HG02885 (cell line): ENCODE results near the gene HOXD12.

Source experiments
- ATAC-seq: cut with Tn5 transposase; IDR thresholded peaks from one replicate; pipeline ENCODE4 v1.9.1; 2021; ENCODE audit warnings: mild to moderate bottlenecking; ENCODE audit not compliant: unreplicated experiment, poor library complexity

The HOXD12 gene, protein sequence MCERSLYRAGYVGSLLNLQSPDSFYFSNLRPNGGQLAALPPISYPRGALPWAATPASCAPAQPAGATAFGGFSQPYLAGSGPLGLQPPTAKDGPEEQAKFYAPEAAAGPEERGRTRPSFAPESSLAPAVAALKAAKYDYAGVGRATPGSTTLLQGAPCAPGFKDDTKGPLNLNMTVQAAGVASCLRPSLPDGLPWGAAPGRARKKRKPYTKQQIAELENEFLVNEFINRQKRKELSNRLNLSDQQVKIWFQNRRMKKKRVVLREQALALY

GRCh38 chr2:176099728-176100546 is at the start of gene HOXD12:
Gene HOXD12 (plus strand): TSS chr2:176099795. CDS start chr2:176099802, 7 bp downstream.
- ATAC-seq = no peak

GRCh38 chr2:176056406-176056805 is 43.2 kb upstream of the HOXD12 start:
- no peak for ATAC-seq

GRCh38 chr2:176063958-176064357 is 35.6 kb upstream of the HOXD12 start:
- no peak for ATAC-seq

GRCh38 chr2:176066645-176067588 is 32.7 kb upstream of the HOXD12 start:
- no peak for ATAC-seq

DNA sequence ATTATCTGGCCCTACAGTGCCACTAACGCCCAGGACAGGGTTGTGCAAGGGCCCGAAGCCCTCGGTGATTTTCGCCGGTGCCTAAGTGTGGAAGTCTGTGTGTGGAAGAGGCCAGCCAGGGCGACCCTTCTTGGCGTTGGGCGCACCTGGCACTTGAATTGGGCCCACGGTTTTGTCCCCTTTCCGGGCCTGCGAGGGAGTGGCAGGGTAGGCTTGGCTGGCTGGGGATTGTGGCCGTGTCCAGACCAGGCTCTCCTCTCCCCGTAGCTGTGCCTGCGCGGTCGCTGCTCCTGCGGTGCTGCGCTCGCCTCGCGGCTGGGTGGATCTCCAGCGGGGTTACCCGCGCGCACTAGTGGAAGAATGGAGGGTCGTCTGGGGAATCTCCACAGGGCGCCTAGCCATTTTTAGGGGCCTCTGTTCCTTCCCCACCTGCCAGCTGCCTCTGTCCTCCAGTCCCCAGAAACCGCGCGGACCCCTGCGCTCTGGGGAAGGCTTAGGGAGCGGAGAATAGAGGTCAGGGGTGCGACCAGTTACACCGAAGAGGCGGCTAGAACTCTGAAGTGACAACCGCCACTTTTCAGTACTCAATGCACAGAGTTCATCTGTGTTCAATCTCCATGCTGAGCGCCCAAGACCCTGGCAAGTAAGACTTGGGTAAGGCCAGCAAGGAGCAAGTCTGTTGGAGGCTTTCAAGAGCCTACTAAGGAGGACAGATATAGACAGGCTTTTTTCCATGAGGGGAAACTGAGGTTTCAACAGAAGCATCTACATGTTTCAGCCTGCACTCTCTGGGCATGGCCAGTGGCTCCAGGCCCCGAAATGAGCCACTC is 31.8 kb upstream of the HOXD12 start:
- no peak for ATAC-seq

DNA sequence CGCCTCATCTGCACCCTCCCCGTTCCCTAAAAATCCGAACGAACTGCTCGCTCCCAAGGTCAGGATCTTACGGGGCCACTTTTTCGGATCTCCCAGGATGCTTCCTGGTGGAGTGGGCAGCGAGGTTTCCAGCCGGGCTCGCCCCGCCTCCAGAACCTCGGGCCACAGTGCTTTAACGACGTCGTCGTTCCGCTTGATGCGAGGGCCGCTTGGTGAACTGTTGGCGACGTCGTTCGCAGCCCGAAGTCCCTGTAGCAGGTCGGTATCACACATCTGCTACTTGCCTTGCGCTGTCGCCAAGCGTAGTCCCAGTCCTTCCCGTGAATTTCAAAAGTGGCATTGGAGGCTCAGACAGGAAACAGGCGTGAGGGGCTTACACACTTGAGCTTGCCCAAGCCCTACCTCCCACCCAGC is 31.2 kb upstream of the HOXD12 start:
- ATAC-seq = no peak

- ATAC-seq = no peak
Observed at GRCh38 chr2:176071330-176072291, 28.0 kb upstream of the HOXD12 start.

DNA sequence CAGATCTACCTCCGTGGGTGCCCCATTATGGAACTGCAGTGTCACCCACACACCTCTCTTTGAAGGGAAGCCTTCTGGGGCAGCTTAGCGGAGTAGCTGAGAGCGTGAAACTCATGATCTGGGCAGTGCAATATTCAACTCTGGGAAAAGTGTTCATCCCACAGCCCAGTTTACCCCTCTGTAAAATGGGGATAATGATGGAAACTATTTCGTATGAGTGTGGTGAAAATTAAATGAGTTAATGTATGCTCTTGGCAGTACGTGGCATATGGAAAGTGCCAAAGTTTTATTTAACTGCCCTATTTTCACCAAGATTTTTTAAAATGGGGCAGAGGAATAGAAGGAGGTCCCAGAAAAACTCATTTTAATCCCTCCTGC is 27.3 kb upstream of the HOXD12 start:
- no peak for ATAC-seq

DNA sequence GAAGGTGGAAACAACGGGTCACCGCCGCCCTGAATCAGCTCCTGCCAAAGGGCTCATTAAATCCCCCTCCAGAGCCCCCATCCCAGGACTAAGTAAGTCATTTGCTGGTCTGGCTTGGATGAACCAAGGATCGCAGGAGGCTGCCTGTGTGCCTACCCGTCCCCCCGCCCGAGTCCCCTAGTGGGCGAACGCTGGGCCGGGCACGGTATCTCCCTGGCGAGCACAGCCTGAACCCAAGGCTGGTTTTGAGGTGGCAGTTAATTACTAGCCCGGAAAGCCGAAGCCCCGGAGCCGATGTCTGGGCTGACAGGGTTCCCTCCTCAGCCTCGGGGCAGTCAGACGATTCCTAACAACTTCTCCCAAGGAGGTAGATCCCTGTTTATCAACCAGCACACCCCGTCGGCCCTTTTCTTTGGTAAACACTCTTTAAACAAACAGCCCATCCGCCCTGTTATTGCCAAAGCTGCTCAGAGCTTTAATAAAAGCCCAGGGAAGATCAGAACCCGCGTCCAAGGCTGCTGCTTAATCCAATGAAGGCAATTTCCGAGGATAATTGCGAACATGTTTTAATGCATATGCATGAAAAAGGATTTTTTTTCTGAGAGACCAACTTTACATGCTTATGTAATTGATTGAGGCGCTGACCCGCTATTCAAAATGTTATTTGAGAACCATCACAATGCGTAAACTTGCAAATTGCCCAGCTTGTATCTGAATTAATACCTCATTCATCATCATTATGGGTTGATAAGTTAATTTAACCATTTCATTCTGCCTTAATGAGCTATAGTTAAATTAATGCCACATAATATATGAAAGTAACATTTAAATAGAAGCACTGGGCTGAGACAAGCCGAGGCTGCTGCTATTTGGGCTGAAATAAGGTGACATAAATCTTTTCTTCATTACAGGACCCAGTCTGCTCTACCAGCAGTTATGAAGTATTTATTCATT is 26.4 kb upstream of the HOXD12 start:
- no peak for ATAC-seq

DNA sequence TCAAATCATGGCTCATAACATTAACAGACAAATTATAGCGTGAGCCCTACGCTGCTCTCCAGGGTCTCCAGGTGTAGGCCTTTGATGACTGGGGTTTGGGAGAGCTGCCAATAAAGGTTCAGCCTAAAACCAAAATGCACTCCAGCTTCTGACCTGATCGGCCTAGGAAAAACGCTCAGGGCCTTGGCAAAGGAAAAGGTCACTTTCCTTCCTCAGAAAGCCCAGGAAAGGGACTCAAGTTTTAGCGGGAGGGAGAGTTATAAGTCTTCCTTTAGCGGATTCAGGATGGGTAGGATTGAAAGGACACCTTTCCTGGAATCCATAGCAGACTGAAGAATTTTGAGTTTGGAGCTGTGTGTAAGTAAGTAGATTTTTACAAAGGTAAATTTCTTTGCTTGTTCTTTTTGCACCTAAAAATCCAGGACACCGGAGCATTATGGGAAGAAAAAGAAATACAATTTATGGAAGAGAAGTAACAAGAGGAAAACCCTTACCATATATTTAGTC is 24.6 kb upstream of the HOXD12 start:
- no peak for ATAC-seq

DNA sequence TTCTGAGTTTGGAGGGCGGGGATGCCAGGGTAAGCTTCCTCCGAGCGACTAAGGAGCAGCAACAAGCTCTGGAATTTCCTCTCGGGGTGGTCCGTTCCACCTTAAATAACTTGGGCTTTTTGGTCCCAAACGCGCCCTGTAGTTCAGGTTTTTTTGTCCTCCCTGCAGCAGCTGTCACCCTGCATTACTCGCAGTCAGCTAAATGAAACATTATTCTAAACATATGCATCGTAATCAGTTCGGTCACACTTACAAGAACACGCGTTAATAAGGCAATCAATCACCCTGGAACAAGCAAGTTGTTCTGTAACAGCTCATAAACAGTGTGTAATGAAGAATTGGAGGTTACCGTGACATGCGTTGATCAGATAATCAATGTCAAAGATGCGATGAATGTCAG is 24.1 kb upstream of the HOXD12 start:
- no peak for ATAC-seq

- no peak for ATAC-seq
Observed at GRCh38 chr2:176076063-176076462, 23.5 kb upstream of the HOXD12 start.

DNA sequence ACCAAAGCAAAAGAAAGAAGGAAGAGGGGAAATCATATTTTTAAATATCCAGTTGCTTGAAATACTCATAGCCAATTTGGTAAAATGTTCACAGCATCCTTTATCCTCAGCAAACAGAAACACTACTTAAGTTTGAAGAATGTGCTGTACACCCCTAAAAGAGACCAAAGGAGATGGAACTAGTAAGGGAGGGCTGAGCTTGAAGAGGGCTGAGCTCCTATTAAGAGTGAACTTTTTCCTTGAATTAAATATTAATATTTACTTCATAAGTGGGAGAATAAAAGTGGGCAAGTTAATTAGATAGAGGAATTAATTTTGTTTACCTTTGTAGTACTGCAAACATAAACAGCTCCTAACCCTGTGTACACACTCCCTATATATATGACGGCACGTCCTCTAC is 22.8 kb upstream of the HOXD12 start:
- no peak for ATAC-seq

- ATAC-seq = no peak
Observed at GRCh38 chr2:176078541-176079284, 20.9 kb upstream of the HOXD12 start.

DNA sequence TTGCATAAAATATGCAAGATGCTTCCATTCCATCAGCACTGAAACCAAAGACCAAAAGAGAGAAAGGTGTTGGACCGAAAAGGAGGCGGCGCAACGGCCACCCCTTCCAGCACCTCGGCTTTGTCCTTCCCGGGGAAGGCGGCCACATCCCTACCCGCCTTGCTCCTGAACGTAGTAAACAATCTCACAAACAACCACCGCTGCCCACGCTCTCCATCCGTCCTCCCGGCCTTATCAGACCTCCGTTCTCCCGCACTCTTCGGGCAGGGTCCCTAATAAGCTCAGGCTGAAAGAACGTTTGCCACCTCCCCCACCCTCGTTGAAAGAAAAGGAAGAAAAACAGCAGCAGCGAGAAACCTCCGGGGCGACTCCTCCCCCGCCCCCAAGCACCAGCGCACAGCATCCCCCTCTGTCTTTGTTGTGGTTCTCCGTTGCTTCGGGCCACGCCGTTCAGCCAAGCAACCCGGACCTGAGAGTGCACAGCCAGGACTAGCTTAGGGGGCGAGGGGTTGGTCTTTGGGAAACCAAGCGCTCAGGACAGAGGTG is 20.2 kb upstream of the HOXD12 start:
- no peak for ATAC-seq

GRCh38 chr2:176079831-176080539 is 19.6 kb upstream of the HOXD12 start:
- no peak for ATAC-seq
